MM.1S (cell line): Measurements from ENCODE around the gene MARF1.

ENCODE experiments used
- DNase-seq: peaks from one replicate; pipeline ENCODE4 v3.0.0-alpha.2; 2015
- H2AFZ ChIP-seq: fragments of 300-600 bp; sonication (generic); 2 replicates; pipeline ENCODE4 v1.6.0; 2016; ENCODE audit warnings: antibody characterized with exemption, low read length
- H3F3A ChIP-seq: fragments of 300-600 bp; sonication (generic); 2 replicates; pipeline ENCODE4 v1.6.1; 2016; ENCODE audit warnings: mild to moderate bottlenecking, antibody characterized with exemption, low read length, moderate library complexity, mixed read lengths; ENCODE audit not compliant: insufficient read depth
- H3K27ac ChIP-seq: fragments of 300-600 bp; sonication (generic); 2 replicates; pipeline ENCODE4 v1.5.1; 2016; ENCODE audit warnings: mild to moderate bottlenecking, low read length
- H3K27me3 ChIP-seq: fragments of 300-600 bp; sonication (generic); replicated peaks from 2 replicates; pipeline ENCODE4 v1.6.0; 2016; ENCODE audit warnings: low read length; ENCODE audit not compliant: insufficient read depth
- H3K36me3 ChIP-seq: fragments of 300-600 bp; sonication (generic); replicated peaks from 2 replicates; pipeline ENCODE4 v1.6.1; 2016; ENCODE audit warnings: mild to moderate bottlenecking, low read length, mixed read lengths; ENCODE audit not compliant: insufficient read depth
- H3K4me1 ChIP-seq: fragments of 300-600 bp; sonication (generic); 2 replicates; pipeline ENCODE4 v1.6.1; 2016; ENCODE audit warnings: low read length, mixed read lengths
- H3K4me2 ChIP-seq: fragments of 300-600 bp; sonication (generic); 2 replicates; pipeline ENCODE4 v1.6.0; 2016; ENCODE audit warnings: low read depth, low read length
- H3K4me3 ChIP-seq: fragments of 300-600 bp; sonication (generic); 2 replicates; pipeline ENCODE4 v1.5.1; 2016; ENCODE audit warnings: low read length, mixed read lengths
- H3K79me2 ChIP-seq: fragments of 300-600 bp; sonication (generic); 2 replicates; pipeline ENCODE4 v1.6.1; 2016; ENCODE audit warnings: mixed run types, low read length, mixed read lengths
- H3K9ac ChIP-seq: fragments of 300-600 bp; sonication (generic); 2 replicates; pipeline ENCODE4 v1.6.1; 2016; ENCODE audit warnings: low read length, mixed read lengths
- H3K9me2 ChIP-seq: fragments of 300-600 bp; sonication (generic); replicated peaks from 2 replicates; pipeline ENCODE4 v1.6.1; 2016; ENCODE audit warnings: mild to moderate bottlenecking, low read length, mixed read lengths; ENCODE audit not compliant: insufficient read depth
- H3K9me3 ChIP-seq: fragments of 300-600 bp; sonication (generic); replicated peaks from 2 replicates; pipeline ENCODE4 v1.6.1; 2016; ENCODE audit warnings: mild to moderate bottlenecking, low read length, mixed read lengths; ENCODE audit not compliant: insufficient read depth
- H4K20me1 ChIP-seq: fragments of 300-600 bp; sonication (generic); 2 replicates; pipeline ENCODE4 v1.6.1; 2016; ENCODE audit warnings: mild to moderate bottlenecking, low read length, moderate library complexity, mixed read lengths; ENCODE audit not compliant: insufficient read depth
- EZH2 ChIP-seq: fragments of 300-600 bp; sonication (generic); optimal IDR thresholded peaks from 2 replicates; pipeline ENCODE3; 2017; ENCODE audit warnings: low read depth, mild to moderate bottlenecking, antibody characterized with exemption, low read length, mixed read lengths
- EZH2phosphoT487 ChIP-seq: fragments of 300-600 bp; sonication (generic); IDR thresholded peaks from 2 replicates; pipeline ENCODE4 v1.6.1; 2018; ENCODE audit warnings: antibody characterized with exemption, low read length
- TF ChIP-seq, protein P1 (sequence below): fragments of 300-600 bp; sonication (generic); IDR thresholded peaks from 2 replicates; pipeline ENCODE4 v1.5.1; 2016; ENCODE audit warnings: antibody characterized with exemption, low read length, mixed read lengths

MARF1 gene

GRCh38 chr16:15601212-15601879, 41.6 kb downstream of the MARF1 start:
- H3K27me3 ChIP-seq, result no peaks in the 10 kb centered on the region
- no peaks in the 10 kb centered on the region; the same call in 1 of the 2 replicates for H3F3A ChIP-seq
- H3K4me3 ChIP-seq, result no peak overlapping the region
- H3K4me2 ChIP-seq, result no peak overlapping the region
- TF ChIP-seq, protein P1, sequence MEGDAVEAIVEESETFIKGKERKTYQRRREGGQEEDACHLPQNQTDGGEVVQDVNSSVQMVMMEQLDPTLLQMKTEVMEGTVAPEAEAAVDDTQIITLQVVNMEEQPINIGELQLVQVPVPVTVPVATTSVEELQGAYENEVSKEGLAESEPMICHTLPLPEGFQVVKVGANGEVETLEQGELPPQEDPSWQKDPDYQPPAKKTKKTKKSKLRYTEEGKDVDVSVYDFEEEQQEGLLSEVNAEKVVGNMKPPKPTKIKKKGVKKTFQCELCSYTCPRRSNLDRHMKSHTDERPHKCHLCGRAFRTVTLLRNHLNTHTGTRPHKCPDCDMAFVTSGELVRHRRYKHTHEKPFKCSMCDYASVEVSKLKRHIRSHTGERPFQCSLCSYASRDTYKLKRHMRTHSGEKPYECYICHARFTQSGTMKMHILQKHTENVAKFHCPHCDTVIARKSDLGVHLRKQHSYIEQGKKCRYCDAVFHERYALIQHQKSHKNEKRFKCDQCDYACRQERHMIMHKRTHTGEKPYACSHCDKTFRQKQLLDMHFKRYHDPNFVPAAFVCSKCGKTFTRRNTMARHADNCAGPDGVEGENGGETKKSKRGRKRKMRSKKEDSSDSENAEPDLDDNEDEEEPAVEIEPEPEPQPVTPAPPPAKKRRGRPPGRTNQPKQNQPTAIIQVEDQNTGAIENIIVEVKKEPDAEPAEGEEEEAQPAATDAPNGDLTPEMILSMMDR, result no peak
- TF ChIP-seq EZH2phosphoT487 (no peak), EZH2 (no peak)
- no peaks in the 10 kb centered on the region for H3K79me2 ChIP-seq
- H3K36me3 ChIP-seq, result no peaks in the 10 kb centered on the region
- no peak overlapping the region for H3K9ac ChIP-seq
- H2AFZ ChIP-seq, result no peak overlapping the region
- no peak overlapping the region for H3K27ac ChIP-seq
- H4K20me1 ChIP-seq, result no peaks in the 10 kb centered on the region
- H3K9me3 ChIP-seq, result no peaks in the 10 kb centered on the region
- no peak for DNase-seq
- H3K4me1 ChIP-seq, result no peaks in the 10 kb centered on the region
- H3K9me2 ChIP-seq, result no peaks in the 10 kb centered on the region

DNA sequence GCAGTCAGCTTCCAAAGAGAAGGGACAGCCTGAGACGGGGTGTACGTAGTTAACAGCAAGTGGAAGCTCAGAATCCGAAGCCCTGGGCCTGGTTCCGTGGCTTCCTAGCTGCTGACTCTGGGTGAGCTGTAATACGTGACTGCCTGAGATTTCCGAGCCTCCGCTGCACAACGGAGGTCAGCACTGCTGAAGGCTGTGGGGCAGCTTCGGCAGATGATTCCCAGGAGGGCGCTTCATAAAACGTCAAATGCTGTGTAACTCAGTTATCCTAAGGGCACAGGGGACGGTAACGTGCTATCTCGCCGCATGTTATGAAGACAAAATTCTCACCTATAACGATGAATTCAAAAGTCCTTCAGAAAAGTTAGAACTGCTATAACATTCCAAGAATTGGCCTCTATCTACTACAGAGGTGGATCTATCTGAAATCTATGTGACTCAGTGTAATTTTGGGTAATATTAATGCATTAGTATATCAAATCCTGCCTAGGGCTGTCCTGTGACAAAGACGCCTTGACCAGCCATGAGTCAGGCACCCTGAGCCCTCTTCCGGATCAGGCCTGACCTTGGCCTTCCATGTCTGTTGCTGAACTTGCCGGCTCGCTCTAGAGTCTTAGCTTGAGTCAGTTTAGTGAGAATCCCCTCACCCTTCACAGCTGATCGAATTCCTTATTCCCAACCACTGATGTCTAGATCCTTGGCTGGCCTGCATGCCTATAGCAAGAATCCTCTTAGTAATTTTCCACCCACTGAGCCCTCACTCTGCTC, 43.5 kb downstream of the MARF1 start:
- Histone ChIP-seq H4K20me1 (no peaks in the 10 kb centered on the region), H2AFZ (no peak overlapping the region), H3K4me1 (no peaks in the 10 kb centered on the region), H3K4me2 (no peak overlapping the region), H3K27me3 (no peaks in the 10 kb centered on the region), H3K9me2 (no peaks in the 10 kb centered on the region), H3K4me3 (no peak overlapping the region), H3K9me3 (no peaks in the 10 kb centered on the region), H3K79me2 (no peaks in the 10 kb centered on the region), H3K36me3 (no peaks in the 10 kb centered on the region), H3K27ac (no peak overlapping the region), H3K9ac (no peak overlapping the region), H3F3A (no peaks in the 10 kb centered on the region; the same call in 1 of the 2 replicates)
- DNase-seq, result no peak
- no peak for TF ChIP-seq EZH2
- TF ChIP-seq, protein P1, result no peak
- TF ChIP-seq EZH2phosphoT487, result no peak

DNA sequence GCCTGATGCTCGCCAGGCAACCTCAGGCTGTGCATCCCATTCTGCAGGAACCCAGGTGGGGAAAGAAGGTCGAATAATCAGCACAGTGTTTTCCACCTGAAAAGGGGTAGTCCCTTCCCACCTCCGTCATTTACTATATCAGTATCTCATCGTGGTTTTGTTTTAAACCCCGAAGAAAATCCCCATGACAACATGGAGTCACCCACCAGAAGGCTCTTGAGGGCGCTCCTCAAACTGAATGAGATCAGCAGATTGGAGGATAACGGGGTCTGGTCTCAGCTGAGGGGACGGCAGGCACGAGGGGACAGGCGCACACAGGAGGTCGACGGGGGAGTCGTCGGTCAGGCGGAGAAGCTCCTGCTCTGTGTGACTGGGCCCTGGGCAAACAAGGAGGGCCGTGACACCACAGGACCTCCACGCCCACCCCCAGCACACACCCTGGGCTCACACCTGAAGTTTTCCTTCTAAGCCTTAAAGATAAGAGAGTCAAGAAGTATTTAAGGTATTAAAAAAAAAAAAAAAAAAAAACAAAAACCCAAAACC, 44.2 kb downstream of the MARF1 start:
- no peak overlapping the region for H2AFZ ChIP-seq
- no peak overlapping the region for H3K4me3 ChIP-seq
- no peaks in the 10 kb centered on the region for H3K9me3 ChIP-seq
- H3F3A ChIP-seq, result no peaks in the 10 kb centered on the region; the same call in 1 of the 2 replicates
- H3K27ac ChIP-seq, result no peak overlapping the region
- H3K36me3 ChIP-seq, result no peaks in the 10 kb centered on the region
- H3K9me2 ChIP-seq, result no peaks in the 10 kb centered on the region
- H3K27me3 ChIP-seq, result no peaks in the 10 kb centered on the region
- H3K4me2 ChIP-seq, result no peak overlapping the region
- H3K4me1 ChIP-seq, result no peaks in the 10 kb centered on the region
- H3K79me2 ChIP-seq, result no peaks in the 10 kb centered on the region
- DNase-seq, result no peak
- H3K9ac ChIP-seq, result no peak overlapping the region
- no peaks in the 10 kb centered on the region for H4K20me1 ChIP-seq
- no peak for TF ChIP-seq EZH2phosphoT487
- TF ChIP-seq, protein P1, result no peak
- TF ChIP-seq EZH2, result no peak
